Fibroblast of upper back skin (primary cell): ENCODE measurements around the gene BCOR.

Experiments
- DNase-seq: peaks from one replicate; pipeline ENCODE4 v3.0.0-alpha.2; 2013

BCOR gene

DNA sequence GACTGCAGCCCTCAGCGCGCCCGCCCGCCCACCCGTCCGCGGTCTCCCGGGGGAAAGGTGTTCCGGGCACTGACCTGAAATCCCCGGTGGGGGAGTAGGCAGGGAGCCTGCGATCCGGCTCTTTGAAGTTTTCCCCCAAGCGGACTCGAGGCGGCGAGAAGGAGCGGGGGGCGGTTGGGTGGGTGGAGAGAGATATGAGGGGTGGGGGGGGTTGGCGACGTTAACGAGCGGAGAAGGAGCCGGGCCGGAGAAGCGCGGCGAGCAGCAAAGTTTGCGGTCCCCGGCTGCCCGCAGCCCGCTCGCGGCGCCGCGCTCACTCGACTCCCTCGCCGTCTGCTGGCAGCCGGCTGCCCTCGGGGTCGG lies 636 bp downstream of the BCOR start:
- DNase-seq = no peak

DNA sequence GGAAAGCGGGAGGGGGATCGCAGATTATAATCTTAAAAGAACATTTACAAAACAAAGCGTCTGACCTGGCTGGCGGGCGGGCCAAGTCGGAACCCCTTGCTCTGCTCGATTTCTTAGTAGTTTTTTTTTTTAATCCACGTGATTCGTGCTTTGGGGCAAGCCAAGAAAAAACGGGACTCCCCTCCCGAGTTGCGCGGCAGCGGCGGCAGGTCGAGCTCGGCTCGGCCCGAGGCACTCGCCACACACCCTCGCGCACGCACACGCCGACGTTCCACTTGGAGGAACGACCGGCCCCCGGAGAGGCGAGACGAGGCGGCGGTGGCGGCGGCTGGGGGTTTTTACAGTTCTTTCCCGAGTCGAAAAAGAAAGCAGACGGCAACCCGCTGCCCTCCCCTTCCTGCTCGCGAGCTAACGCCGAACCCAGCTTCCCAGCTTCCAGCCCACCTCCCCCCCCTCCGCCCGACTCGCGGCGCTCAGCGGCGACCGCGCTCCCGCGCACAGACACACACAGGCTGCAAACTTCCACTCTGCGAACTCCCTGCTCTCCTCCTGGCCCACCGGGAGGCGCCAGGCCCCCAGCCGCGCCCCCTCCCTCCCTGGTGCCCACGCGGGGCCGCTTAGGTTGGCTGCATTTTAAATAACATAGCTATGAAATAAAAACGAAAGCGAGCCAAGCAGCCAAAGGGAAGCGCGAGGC lies 1.2 kb downstream of the BCOR start:
- no peak for DNase-seq

- no peak for DNase-seq
These were observed 2.0 kb downstream of the BCOR start for GRCh38 chrX:40095583-40096394.

DNA sequence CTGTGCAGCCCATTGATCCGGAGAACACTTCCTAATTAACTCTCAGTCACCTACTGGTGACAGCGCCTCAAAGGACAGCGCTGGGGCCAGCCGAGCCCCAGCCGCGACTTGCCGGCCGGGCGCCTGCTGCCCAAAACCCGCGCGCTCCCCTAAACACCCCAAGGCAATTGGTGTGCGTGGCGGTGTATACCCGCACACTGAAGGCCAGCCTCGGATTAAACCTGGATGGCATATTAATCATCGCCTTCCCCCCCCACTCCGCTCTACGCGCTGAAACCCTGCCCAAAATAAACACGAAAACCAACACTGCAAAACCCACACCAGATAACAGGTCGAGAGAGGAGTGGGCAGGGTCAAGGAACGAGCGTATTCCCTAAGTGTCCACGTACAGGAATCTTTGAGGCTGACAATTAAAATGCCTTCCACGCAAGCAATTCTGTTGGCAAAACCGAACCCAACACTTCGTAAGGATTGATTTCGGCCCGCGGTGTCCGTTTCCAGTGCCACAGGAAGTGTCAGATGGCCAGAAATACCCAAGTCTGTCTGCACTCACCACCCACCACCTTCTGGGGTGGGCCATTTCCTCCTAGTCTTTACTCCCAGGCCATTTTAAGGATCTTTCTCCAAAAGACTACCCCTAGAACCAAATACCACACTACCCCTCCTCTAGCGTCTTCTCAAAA lies 2.7 kb downstream of the BCOR start:
- no peak for DNase-seq

GRCh38 chrX:40094041-40094899 lies 3.5 kb downstream of the BCOR start:
- no peak for DNase-seq

DNA sequence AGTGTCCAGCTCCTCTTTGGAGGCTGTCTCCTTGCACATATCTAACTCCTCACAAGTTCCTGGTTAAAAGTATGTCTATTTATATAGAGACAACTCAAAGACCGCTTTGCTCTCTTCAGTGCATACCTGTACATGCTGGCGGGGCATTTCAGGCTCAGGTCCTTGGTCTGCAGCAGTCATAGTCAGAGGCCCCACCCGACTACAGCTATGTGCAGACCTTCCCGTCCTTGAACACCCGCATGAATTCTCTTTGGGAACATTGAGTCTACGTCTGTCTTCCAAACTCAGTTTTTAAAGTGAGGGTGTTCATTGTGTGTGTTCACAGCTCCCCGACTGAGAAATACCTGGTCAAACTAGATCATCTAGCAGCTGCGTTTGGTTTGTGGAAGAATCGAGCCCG lies 4.2 kb downstream of the BCOR start:
- DNase-seq = no peak

GRCh38 chrX:40092808-40093435 lies 4.8 kb downstream of the BCOR start:
- no peak for DNase-seq

- no peak for DNase-seq
These were observed 5.9 kb downstream of the BCOR start for GRCh38 chrX:40091691-40092421.

GRCh38 chrX:40090961-40091360 lies 6.8 kb downstream of the BCOR start:
- DNase-seq = no peak

DNA sequence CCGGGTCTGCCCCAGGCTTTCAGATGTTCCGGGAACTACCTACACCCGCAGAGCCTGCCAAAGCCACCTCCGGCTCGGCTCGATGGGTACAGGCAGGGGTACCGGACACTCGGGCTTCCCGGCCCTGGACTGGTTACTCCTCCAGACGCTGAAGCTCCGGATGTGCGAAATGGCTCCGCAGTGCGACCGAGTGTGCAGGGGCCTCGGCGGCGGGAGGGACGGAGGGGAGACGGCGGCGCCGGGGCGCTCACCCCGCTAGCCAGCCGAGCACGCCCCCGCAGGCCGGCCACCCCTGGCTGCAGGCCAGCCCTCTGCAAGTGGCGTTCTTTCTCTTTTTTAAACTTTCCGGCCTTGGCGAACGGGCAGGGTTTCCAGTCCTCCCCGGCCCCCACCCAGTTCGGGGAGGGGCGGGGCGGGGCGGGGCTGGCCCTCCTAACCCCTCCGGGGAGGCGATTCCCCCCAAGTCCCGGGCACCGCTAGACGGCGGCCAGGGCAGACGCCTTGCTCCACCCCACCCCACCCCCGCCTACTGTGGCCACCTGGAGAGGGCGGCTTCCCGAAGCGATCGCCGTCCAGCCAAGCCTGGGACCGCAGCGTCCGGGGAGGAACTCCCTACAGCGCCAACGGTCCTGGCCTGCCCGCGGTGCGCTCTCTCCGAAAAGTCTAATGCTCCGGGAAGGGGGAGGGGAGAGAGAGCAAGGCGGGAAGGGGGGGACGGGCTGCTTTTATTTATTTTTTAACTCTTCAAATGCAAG lies 7.5 kb downstream of the BCOR start:
- DNase-seq = no peak

DNA sequence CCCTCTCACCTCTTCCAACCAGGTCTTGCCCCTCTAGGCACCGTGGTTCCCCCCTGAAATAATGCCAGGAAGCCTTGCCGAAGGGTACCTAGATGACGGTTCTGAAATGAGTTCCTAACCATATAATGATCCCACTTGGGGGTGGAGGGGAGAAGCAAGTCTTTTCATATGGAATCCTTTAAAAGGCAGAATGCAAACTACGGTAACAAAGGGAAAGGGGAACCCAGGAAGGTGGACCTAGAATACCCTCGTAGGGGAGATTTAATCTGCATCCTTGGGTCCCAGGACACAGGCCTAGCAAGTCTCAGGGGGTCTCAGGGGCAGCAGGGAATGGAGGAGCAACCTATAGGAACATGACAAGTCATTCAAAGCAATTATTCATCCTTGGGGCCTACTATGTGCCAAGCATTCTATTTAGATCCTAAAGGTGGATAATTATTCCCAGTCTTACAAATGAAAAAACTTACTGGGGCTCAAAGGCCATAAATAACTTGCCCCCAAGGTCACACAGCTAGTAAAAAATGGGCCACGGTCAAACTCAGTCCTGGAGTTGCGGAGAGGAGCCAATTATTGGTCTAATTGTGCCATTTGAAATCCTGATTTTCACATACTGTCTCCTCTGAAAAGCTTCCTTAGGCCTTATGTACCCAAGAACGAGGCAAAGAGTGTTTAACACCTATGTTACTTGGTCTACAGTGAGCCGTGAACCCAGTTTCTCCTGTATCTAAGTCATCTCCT lies 8.8 kb downstream of the BCOR start:
- DNase-seq = no peak

- DNase-seq = no peak
These were observed 9.5 kb downstream of the BCOR start for GRCh38 chrX:40088299-40088625.

DNA sequence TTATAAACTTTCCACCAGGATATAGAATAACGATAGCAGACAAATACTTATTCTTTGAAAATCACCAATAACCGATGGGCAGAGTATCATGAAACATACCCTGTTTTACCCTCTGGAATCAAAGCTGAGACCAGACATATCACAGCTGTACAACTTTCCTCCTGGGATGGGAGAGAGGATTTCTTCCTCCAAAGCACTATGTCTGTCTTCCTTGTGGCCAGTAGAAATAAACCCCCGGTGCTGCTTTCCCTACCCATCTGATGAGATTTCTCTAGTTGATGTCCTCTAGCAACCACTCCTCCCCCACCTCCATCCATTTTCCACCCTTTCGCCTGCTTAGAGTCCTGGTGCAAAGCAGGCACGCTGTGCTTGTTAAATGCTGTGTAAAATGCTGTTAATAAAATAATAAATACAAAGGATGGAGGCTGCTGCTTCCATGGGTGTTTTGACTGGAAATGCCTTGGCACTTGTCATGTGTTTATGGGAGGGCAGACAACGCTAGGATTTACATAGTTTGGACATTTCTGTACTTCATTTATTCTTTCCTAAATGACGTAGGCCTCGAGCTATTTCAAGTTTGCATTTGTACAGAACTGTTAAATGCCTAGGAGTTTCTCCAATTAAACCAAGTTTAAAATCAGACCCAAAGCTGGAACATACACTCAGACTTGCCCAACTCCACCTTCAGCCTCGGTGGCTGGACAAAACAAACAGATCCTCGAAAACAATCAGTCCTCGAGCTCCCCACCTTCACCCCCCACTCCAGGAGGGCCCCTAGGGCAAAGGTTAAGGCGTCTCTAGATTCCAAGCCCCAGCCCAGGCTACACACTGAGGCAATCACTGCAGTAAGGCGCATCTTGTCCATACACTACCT lies 10.1 kb downstream of the BCOR start:
- no peak for DNase-seq

- no peak for DNase-seq
These were observed 11.0 kb downstream of the BCOR start for GRCh38 chrX:40086569-40087335.

- no peak for DNase-seq
These were observed 12.0 kb downstream of the BCOR start for GRCh38 chrX:40085714-40086113.

- DNase-seq = no peak
These were observed 12.6 kb downstream of the BCOR start for GRCh38 chrX:40085102-40085551.

GRCh38 chrX:40084471-40085101 lies 13.2 kb downstream of the BCOR start:
- no peak for DNase-seq

GRCh38 chrX:40083979-40084359 lies 13.8 kb downstream of the BCOR start:
- DNase-seq = no peak
